SU-DHL-6 (cell line): ENCODE measurements around the gene DSCAML1.

Source experiments
- EZH2phosphoT487 ChIP-seq: fragments of 200-600 bp; sonication (generic), shearing (Covaris generic); conservative IDR thresholded peaks from 2 replicates; pipeline ENCODE4 v1.6.1; 2018; ENCODE audit warnings: mild to moderate bottlenecking, antibody characterized with exemption, low read length, moderate library complexity, mixed read lengths
- TF ChIP-seq, protein P1 (sequence below): fragments of 200-600 bp; sonication (generic); IDR thresholded peaks from one replicate; pipeline ENCODE4 v1.5.1; 2017; ENCODE audit warnings: antibody characterized with exemption, mild to moderate bottlenecking, low read length, moderate library complexity; ENCODE audit not compliant: insufficient read depth, poor library complexity, severe bottlenecking

DNA sequence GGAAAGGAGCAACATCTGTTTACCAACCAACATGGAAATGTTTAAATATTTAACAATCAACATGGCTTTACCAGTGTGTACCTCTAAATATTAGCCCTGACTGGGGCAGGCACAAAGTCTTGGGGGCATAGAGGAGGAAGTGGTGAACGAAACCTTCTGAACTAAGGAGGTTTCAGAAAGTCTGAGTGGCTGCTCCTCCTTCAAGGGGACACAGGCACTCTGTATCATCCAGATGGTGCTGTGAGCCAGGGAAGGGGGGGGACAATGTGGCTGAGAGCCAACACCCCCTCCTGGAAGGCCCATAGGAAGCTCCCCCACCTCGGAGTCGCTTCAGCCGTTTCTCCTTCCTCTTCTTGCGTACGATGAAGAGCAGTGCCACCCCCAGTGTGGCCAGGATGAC, 361.7 kb downstream of the DSCAML1 start:
- TF ChIP-seq, protein P1, sequence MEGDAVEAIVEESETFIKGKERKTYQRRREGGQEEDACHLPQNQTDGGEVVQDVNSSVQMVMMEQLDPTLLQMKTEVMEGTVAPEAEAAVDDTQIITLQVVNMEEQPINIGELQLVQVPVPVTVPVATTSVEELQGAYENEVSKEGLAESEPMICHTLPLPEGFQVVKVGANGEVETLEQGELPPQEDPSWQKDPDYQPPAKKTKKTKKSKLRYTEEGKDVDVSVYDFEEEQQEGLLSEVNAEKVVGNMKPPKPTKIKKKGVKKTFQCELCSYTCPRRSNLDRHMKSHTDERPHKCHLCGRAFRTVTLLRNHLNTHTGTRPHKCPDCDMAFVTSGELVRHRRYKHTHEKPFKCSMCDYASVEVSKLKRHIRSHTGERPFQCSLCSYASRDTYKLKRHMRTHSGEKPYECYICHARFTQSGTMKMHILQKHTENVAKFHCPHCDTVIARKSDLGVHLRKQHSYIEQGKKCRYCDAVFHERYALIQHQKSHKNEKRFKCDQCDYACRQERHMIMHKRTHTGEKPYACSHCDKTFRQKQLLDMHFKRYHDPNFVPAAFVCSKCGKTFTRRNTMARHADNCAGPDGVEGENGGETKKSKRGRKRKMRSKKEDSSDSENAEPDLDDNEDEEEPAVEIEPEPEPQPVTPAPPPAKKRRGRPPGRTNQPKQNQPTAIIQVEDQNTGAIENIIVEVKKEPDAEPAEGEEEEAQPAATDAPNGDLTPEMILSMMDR, result no peak
- no peak for TF ChIP-seq EZH2phosphoT487
